Muscle layer of colon (tissue), 2 donors: Measurements from ENCODE around the gene VMP1.
A peak's percentile ranks its signal among the peaks of the same experiment; 100 is the strongest.
"Not testable (repeated sequence)": the region's sequence is repeated elsewhere in the genome, so short reads cannot be mapped to it uniquely, and the experiment has no call there.

Experiments
- H3K27ac ChIP-seq: one replicate; pipeline ENCODE4 v1.7.0; 2013; ENCODE audit warnings: low read depth, mild to moderate bottlenecking, low read length, moderate library complexity
- H3K27me3 ChIP-seq, 2 donors: one replicate each; pipeline ENCODE4 v1.7.0; 2013; ENCODE audit warnings: low read length in 2 of 2, mild to moderate bottlenecking in 2 of 2; ENCODE audit not compliant: insufficient read depth in 2 of 2, control insufficient read depth in 1 of 2
- H3K36me3 ChIP-seq: one replicate; pipeline ENCODE4 v1.7.0; 2013; ENCODE audit warnings: mild to moderate bottlenecking, low read length; ENCODE audit not compliant: insufficient read depth
- H3K4me1 ChIP-seq: one replicate; pipeline ENCODE4 v1.7.0; 2013; ENCODE audit warnings: mild to moderate bottlenecking, low read length; ENCODE audit not compliant: insufficient read depth
- H3K4me3 ChIP-seq, 2 donors: one replicate each; pipeline ENCODE4 v1.7.0; 2013; ENCODE audit warnings: low read length in 2 of 2, low read depth in 1 of 2, mild to moderate bottlenecking in 1 of 2, moderate library complexity in 1 of 2
- H3K9ac ChIP-seq: one replicate; pipeline ENCODE4 v1.7.0; 2013; ENCODE audit warnings: low read length
- H3K9me3 ChIP-seq: one replicate; pipeline ENCODE4 v1.7.0; 2013; ENCODE audit warnings: mild to moderate bottlenecking, low read length
- donor health status: abdominal sarcoma.
- donor health status: Adenocarcinoma of cecum.

Gene VMP1

GRCh38 chr17:59825533-59826322, 118.3 kb downstream of the VMP1 start:
- Histone ChIP-seq H3K4me1 (peaks cover 21% of the 10 kb centered on the region), H3K9ac (no peak overlapping the region), H3K4me3 (no peak overlapping the region), H3K27ac (peak overlapping the region; percentile 45), H3K27me3 (no peaks in the 10 kb centered on the region), H3K36me3 (no peaks in the 10 kb centered on the region), H3K9me3 (no peaks in the 10 kb centered on the region)

- Histone ChIP-seq H3K4me3 (no peak overlapping the region), H3K9me3 (no peaks in the 10 kb centered on the region), H3K27me3 (no peaks in the 10 kb centered on the region), H3K9ac (no peak overlapping the region), H3K27ac (peak overlapping the region; percentile 36), H3K36me3 (no peaks in the 10 kb centered on the region), H3K4me1 (peaks cover 22% of the 10 kb centered on the region)
Measured at GRCh38 chr17:59826706-59827453, 119.4 kb downstream of the VMP1 start.

DNA sequence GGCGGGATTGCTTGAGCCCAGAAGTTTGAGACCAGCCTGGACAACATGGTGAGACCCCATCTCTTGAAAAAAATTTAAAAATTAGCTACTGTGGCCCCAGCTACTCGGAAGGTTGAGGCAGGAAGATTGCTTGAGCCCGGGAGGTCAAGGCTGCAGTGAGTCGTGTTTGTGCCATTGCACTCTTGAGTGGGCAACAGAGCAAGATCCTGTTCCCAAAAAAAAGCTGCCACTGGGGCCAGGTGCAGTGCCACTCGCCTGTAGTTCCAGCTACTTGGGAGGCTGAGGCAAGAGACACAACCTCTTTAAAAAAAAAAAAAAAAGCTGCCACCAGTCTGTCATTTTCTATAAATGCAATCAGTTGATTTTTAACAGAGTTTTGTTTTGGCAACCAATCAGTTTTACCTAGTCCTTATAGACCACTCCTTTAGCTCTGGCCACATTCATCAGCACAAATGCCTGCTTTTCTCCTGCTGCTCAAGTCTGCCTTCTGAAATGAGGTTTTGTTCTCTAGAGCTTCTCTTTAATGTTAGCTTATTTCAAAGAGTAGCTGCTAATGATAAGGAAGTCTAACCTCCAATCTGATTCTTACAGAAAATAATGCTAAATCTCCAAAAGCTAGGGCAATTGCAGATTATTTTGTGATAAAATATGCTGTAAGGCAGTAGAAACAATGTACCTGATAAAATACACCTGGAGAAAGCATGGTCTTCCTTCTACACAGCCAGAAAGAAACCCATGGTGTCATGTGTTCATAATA, 120.4 kb downstream of the VMP1 start:
- Histone ChIP-seq H3K9me3 (no peaks in the 10 kb centered on the region), H3K27ac (peak overlapping the region; percentile 94), H3K4me3 (no peak overlapping the region), H3K27me3 (no peaks in the 10 kb centered on the region), H3K4me1 (peaks cover 22% of the 10 kb centered on the region), H3K9ac (no peak overlapping the region), H3K36me3 (no peaks in the 10 kb centered on the region)

- Histone ChIP-seq H3K27me3 (no peaks in the 10 kb centered on the region), H3K27ac (peak overlapping the region; percentile 94), H3K4me3 (no peak overlapping the region), H3K36me3 (no peaks in the 10 kb centered on the region), H3K9ac (no peak overlapping the region), H3K9me3 (no peaks in the 10 kb centered on the region), H3K4me1 (peaks cover 22% of the 10 kb centered on the region)
Measured at GRCh38 chr17:59828478-59828760, 121.0 kb downstream of the VMP1 start.

GRCh38 chr17:59828819-59829216, 121.4 kb downstream of the VMP1 start:
- Histone ChIP-seq H3K27ac (peak overlapping the region; percentile 94), H3K4me1 (peaks cover 22% of the 10 kb centered on the region)
- not testable (repeated sequence) for H3K4me3 ChIP-seq, H3K9me3 ChIP-seq, H3K27me3 ChIP-seq, H3K36me3 ChIP-seq, H3K9ac ChIP-seq

DNA sequence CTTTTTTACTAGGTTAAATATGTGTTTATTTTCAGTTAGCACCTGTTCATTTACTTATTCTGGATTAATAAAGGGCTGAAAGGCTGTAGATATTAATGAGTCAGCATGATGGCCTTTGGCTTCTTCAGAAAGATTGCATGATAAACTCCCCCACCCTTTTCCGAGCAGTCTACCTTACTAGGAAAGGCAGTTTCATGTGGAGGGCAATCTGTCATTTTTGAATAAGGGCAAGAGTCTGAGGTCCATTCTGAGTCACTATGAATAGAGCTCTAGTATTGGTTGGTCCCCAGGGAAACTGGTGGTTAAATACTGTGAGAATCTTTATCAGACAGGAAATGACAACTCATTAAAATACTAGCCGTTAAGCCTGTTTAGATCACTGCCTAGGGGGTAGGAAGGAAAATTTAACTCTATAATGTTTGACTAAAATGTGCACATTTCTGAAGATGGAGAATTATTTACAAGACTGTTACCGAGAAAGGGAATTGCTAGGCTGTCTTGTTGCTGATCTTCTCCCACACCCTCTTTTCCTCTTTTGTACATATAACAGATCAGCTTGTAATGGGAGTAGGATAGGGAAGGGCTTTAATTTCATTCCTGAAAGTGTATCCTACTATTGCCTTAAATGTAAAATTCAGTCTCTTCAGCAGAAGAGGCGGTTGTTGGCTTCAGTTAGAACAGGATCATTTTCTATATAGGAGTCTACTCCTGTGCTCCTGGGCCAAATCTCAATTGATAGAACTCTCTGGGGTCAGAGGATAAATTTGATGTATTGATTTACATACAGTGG, 122.0 kb downstream of the VMP1 start:
- Histone ChIP-seq H3K4me1 (peaks cover 22% of the 10 kb centered on the region), H3K27ac (peak overlapping the region; percentile 94), H3K27me3 (no peaks in the 10 kb centered on the region), H3K4me3 (peak overlapping the region in 1 of 2 donors; percentile 21), H3K36me3 (no peaks in the 10 kb centered on the region), H3K9ac (no peak overlapping the region), H3K9me3 (no peaks in the 10 kb centered on the region)

GRCh38 chr17:59830007-59830630, 122.7 kb downstream of the VMP1 start:
- H3K27me3 ChIP-seq = no peaks in the 10 kb centered on the region
- H3K9me3 ChIP-seq = no peaks in the 10 kb centered on the region
- H3K4me3 ChIP-seq = peak overlapping the region in 1 of 2 donors; percentile 21
- no peak overlapping the region for H3K9ac ChIP-seq
- H3K36me3 ChIP-seq = no peaks in the 10 kb centered on the region
- H3K4me1 ChIP-seq = peaks cover 22% of the 10 kb centered on the region
- H3K27ac ChIP-seq = peak overlapping the region; percentile 94

GRCh38 chr17:59830846-59831486, 123.5 kb downstream of the VMP1 start:
- Histone ChIP-seq H3K27me3 (no peaks in the 10 kb centered on the region), H3K4me1 (peaks cover 22% of the 10 kb centered on the region), H3K36me3 (no peaks in the 10 kb centered on the region), H3K9ac (no peak overlapping the region), H3K9me3 (no peaks in the 10 kb centered on the region), H3K27ac (peak overlapping the region; percentile 18), H3K4me3 (no peak overlapping the region)

DNA sequence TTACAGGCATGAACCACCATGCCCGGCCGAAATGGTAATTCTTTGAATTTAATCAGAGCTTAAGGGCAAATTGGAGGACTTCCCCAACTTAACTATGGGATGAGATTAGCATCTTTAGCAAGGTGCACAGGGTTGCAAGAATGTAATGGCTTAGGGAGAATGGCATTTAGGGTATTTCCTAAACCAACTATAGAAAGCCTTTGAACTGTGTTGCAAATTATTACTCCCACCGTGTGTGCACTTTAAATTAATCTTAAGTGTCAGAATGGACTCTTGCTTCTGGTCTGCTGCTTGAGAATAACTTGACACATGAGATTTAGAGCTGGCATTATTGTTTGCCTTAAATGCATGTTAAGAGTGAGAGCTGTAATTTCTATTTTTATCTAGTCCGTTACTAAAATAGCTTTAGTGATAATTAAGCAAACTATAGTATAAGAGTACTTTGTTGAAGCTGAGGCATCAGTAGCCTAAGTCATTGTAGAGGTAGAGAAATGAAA, 125.5 kb downstream of the VMP1 start:
- no peak overlapping the region for H3K9ac ChIP-seq
- H3K4me1 ChIP-seq = peaks cover 22% of the 10 kb centered on the region
- H3K27me3 ChIP-seq = no peaks in the 10 kb centered on the region
- no peaks in the 10 kb centered on the region for H3K9me3 ChIP-seq
- no peak overlapping the region for H3K27ac ChIP-seq
- no peaks in the 10 kb centered on the region for H3K36me3 ChIP-seq
- H3K4me3 ChIP-seq = no peak overlapping the region

DNA sequence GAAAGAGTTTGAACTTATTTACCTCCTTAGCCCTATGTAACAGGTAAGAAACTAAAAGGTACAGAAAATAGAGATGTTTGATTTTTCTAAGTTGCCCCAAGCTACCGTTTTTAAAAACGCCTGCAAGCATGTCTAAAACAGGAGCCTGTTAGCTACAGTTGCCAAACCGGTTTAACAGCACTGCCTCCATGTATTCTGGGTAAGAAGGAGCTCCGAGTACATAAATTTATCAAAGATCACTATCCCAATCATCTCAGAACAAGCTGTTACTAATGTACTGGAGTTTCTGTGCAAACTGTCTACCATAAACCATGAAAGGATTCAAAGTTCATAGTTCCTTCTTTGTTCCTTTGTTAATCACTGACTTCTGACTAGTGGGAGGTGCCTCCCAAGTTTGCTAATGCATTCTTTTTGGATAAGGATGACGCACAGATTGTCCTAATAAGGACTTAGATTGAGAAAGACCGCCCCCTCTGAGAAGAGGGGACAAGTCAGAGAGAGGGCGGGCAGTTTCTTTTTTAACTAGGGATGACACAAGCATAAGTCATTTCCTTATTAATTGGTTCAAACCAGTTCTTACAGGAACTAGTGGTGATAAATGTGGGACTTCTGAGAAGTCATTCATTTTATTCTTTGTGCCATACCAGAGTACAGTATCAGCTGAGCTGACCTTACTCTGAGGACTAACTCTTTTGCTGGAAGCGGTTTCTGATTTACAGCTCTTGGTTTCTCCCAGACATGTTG, 130.0 kb downstream of the VMP1 start:
- H3K9ac ChIP-seq = peak overlapping the region; percentile 100

More for the DNA sequence above, 130.0 kb downstream of the VMP1 start:
- Histone ChIP-seq H3K27me3 (no peaks in the 10 kb centered on the region), H3K4me3 (peak overlapping the region; percentile 66 to 99), H3K27ac (peak overlapping the region; percentile 90), H3K4me1 (no peaks in the 10 kb centered on the region), H3K9me3 (no peaks in the 10 kb centered on the region), H3K36me3 (peaks cover 16% of the 10 kb centered on the region)
